ENCODE measurements around the gene TMC6. TPM values are rescaled to one million over a fixed set of nuclear protein-coding genes. Genes with fewer than 3 reads are reported as not detected.

TMC6 gene
- total RNA-seq, 2 donors from 2014 or later, result 36.1 to 65.2 TPM

- no peak for DNase-seq (ENCODE audit: low spot score)
- no peak for TF ChIP-seq POLR2AphosphoS5 (IDR thresholded peaks at IDR 0.05)
- TF ChIP-seq POLR2A (IDR thresholded peaks at IDR 0.05), result no peak
- TF ChIP-seq, protein P1, sequence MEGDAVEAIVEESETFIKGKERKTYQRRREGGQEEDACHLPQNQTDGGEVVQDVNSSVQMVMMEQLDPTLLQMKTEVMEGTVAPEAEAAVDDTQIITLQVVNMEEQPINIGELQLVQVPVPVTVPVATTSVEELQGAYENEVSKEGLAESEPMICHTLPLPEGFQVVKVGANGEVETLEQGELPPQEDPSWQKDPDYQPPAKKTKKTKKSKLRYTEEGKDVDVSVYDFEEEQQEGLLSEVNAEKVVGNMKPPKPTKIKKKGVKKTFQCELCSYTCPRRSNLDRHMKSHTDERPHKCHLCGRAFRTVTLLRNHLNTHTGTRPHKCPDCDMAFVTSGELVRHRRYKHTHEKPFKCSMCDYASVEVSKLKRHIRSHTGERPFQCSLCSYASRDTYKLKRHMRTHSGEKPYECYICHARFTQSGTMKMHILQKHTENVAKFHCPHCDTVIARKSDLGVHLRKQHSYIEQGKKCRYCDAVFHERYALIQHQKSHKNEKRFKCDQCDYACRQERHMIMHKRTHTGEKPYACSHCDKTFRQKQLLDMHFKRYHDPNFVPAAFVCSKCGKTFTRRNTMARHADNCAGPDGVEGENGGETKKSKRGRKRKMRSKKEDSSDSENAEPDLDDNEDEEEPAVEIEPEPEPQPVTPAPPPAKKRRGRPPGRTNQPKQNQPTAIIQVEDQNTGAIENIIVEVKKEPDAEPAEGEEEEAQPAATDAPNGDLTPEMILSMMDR (IDR thresholded peaks at IDR 0.05), result no peak
Observed at GRCh38 chr17:78133179-78133951, 4.8 kb upstream of the TMC6 start.

DNA sequence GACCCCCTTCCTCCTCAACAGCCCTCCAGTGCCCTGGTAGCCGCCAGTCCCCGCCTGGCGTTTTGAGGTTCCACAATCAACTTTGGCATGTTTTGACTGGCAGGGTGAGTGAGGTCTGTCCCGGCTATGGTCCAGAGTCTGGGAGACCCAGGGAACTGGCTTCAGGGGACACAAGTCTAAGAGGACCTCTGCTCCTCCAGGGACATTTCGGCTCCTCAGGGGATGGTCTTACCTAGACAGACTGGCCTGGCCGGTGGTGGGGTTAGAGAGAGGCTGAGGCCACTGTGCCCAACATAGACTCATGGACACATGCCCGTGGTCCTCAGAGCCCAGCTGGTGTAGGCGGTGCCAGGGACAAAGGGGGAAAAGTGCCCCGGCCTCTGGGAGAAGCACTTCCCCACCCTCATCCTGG, 4.2 kb upstream of the TMC6 start:
- TF ChIP-seq POLR2A (IDR thresholded peaks at IDR 0.05) (no peak), POLR2AphosphoS5 (IDR thresholded peaks at IDR 0.05) (no peak)
- TF ChIP-seq, protein P1 (IDR thresholded peaks at IDR 0.05), result no peak
- no peaks in the 10 kb centered on the region for H3K4me1 ChIP-seq (replicated peaks)
- H3K9me3 ChIP-seq, result no peaks in the 10 kb centered on the region
- WGBS, result 77% methylated on average over 9 of the region's 9 CpGs
- no peaks in the 10 kb centered on the region for H3K27me3 ChIP-seq (replicated peaks; ENCODE audit: insufficient read depth)
- no peaks in the 10 kb centered on the region for H3K36me3 ChIP-seq
- H3K4me3 ChIP-seq, result no peak overlapping the region
- no peak overlapping the region for H3K27ac ChIP-seq
- intact Hi-C loops (cut with DNase I), result no loop called here
- DNase-seq (ENCODE audit: low spot score), result no peak

More at GRCh38 chr17:78133179-78133951, 4.8 kb upstream of the TMC6 start:
- no peaks in the 10 kb centered on the region for H3K36me3 ChIP-seq
- no peaks in the 10 kb centered on the region for H3K9me3 ChIP-seq
- intact Hi-C loops (cut with DNase I), result no loop called here
- no peaks in the 10 kb centered on the region for H3K4me1 ChIP-seq (replicated peaks)
- no peak overlapping the region for H3K4me3 ChIP-seq
- no peaks in the 10 kb centered on the region for H3K27me3 ChIP-seq (replicated peaks; ENCODE audit: insufficient read depth)
- H3K27ac ChIP-seq, result no peak overlapping the region
- WGBS, result 93% methylated on average over 29 of the region's 30 CpGs

- H3K36me3 ChIP-seq, result no peaks in the 10 kb centered on the region
- H3K27me3 ChIP-seq (replicated peaks; ENCODE audit: insufficient read depth), result no peaks in the 10 kb centered on the region
- DNase-seq (ENCODE audit: low spot score), result peak; percentile 49
- TF ChIP-seq POLR2AphosphoS5 (IDR thresholded peaks at IDR 0.05) (no peak), POLR2A (IDR thresholded peaks at IDR 0.05) (peak; percentile 63)
- intact Hi-C loops (cut with DNase I), result no loop called here
- peak overlapping the region; percentile 4 to 27 for H3K27ac ChIP-seq
- H3K9me3 ChIP-seq, result no peaks in the 10 kb centered on the region
- H3K4me3 ChIP-seq, result peak overlapping the region; percentile 13 to 27
- WGBS, result 37% methylated on average over 26 of the region's 38 CpGs
- peaks cover 4% of the 10 kb centered on the region for H3K4me1 ChIP-seq (replicated peaks)
Observed at GRCh38 chr17:78132084-78132676, 3.6 kb upstream of the TMC6 start.

DNA sequence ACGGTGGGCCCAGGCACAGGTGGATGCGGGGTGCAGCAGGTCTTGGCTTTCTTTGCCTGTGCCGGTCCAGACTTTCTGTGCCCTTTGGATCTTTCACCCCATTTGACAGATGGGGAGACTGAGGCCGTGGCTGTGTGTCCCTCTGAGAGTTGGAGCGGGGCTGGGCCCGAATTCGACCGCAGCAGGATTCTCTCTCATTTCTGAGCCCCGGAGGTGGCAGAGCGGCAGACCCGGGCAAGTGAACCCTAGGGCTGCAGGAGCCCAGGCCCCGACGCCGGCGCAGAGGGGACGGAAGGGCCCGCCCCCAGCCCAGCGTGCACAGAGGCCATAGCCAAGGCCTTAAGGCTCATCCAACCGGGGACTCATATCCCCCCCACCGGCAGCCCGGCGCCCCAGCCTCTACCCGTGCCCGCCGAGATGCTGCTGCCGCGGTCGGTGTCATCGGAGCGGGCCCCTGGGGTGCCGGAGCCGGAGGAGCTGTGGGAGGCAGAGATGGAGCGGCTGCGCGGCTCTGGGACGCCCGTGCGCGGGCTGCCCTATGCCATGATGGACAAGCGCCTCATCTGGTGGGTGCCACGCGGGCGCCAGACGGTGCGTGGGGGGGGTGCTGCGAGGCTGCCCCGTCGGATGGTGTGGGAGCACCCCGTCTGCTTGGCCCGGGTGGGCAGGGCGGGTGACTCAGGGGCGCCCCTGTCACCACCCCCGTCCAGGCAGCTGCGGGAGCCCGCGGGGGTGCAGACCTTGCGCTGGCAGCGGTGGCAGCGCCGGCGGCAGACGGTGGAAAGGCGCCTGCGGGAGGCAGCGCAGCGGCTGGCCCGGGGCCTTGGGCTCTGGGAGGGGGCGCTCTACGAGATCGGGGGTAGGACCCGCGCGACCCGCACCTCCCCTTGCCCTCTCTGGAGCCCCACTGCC, 2.9 kb upstream of the TMC6 start:
- TF ChIP-seq POLR2AphosphoS5 (IDR thresholded peaks at IDR 0.05), result no peak
- TF ChIP-seq, protein P1 (IDR thresholded peaks at IDR 0.05), result no peak
- H3K4me3 ChIP-seq, result peak overlapping the region; percentile 13 to 27
- WGBS, result 30% methylated on average over 52 of the region's 74 CpGs
- H3K36me3 ChIP-seq, result no peaks in the 10 kb centered on the region
- intact Hi-C loops (cut with DNase I), result no loop called here
- peak overlapping the region in 1 of 2 donors; percentile 4 for H3K27ac ChIP-seq
- DNase-seq (ENCODE audit: low spot score), result no peak
- H3K27me3 ChIP-seq (replicated peaks; ENCODE audit: insufficient read depth), result no peaks in the 10 kb centered on the region
- H3K9me3 ChIP-seq, result no peaks in the 10 kb centered on the region
- peaks cover 10% of the 10 kb centered on the region for H3K4me1 ChIP-seq (replicated peaks)
